HG03565 (cell line): ENCODE data around the gene FAM98B.

Source experiments
- ATAC-seq: cut with Tn5 transposase; IDR thresholded peaks from one replicate; pipeline ENCODE4 v1.9.1; 2021; ENCODE audit warnings: mild to moderate bottlenecking, moderate library complexity; ENCODE audit not compliant: unreplicated experiment

The FAM98B gene

DNA sequence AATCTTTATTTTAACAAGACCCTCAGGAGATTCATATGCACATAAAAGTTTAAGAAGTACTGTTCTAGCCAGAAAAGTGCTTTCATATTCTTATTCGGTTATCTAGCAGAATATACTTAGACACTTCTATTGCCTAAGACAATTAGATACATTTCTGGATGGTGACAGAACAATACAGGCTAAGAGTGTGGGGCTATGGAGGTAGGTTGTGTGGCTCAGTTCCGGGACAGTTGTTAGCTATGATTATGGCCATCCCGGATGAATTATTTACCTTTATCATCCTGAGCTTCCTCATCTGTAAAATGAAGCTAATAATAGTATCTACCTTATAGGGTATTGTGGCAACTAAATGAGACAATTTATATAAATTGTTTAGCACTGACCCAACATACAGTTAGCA, 6.6 kb downstream of the FAM98B start:
- ATAC-seq: no peak

DNA sequence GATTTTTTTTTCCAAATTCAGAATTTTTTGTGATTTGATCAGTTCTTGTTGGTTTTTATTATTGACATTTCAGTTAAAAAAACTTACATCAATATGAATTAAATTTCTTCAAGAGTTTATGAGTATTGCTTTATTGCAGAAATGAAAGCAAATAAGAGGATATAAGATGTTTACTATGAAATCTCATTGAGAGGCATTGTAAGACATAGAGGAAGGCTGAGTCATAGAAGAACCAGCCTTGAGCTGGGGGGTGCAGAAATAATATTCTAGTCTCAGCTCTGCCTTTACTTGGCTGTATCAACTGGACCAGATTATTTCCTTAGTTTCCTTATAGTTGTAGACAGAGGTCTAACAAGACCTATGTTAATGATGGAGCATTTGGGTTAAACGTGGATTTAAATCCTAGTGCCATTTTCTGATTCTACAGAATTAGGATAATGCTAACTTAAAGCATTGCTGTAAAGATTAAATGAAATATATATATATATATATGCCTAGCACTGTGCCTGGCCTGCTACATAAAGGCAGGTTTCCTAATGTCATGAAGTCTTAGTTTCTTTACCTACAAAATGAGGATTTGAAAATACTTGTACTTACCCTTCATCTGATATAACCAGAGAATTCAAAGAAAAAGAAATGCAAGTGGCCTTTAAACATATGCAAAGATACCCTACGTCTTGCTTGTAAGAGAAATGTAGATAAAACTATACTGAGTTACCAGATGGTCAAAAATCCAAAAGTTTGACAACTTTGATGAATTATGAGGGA, 7.3 kb downstream of the FAM98B start:
- peak; percentile 81 for ATAC-seq

DNA sequence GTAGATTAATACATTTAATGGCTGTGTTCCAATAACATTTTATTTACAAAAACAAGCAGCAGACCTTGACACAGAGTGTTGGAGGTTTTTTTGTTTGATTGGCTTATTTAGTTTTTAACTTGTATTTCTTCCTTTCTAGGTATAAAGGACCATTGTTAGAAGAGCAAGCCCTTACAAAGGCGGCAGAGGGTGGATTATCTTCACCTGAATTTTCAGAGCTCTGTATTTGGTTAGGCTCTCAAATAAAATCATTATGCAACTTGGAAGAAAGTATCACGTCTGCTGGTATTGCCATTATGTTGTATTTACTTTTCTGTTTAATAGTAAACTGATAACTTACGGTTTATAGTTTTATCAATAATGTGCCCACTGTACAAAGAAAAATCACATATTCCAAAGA, 10.0 kb downstream of the FAM98B start:
- no peak for ATAC-seq

DNA sequence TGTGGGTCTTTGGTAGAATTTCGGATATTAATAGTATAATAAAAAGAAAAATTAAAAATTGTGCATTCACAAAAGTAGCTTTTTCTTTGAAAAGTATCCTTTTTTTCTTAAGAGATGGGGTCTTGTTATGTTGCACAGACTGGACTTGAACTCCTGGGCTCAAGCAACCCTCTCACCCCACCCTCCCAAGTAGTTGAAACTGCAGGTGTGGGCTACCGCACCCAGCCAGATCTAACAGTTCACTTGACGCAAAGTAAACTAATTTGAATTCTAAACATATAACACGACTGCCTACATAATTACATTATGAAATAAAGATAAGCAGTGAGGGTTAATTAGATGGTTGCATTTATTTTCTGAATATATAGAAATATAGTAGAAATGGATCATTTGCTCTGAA, 10.7 kb downstream of the FAM98B start:
- ATAC-seq: no peak

DNA sequence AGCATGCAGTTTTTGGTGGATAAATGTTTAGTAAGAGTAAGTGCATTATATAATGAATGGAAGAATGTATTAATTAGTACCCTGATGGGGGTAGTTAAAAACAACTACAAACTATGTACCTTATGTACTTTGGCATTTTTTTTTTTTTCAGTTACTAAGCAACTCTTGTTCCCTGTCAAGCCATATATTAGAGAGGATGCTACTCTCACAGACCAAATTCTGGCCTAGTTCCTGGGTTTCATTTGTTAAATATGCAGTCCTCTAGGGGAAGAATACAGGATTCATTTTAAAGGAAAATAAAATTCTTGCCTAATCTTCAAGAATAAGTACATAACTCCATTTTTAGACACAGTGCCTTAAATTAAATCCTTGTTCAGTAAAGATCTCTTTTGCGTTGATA, 16.9 kb downstream of the FAM98B start:
- no peak for ATAC-seq

DNA sequence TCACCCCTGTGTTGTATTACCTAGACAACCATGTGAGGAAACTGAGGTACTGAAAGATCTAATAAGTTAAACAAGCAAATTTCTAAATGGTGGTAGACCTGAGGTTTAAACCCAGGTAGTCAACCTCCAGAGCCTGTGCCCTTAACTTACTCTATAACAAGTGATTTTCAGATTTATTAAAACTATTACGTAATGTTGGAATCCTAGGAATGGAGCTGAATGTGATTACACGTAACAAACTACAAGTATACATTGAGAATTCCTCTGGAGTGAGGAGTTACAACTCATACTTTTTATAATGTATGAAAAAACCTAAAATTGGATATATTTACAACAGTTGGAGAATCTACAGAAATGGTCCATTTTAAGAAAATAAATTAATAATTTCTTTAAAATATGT, 18.0 kb downstream of the FAM98B start:
- no peak for ATAC-seq

DNA sequence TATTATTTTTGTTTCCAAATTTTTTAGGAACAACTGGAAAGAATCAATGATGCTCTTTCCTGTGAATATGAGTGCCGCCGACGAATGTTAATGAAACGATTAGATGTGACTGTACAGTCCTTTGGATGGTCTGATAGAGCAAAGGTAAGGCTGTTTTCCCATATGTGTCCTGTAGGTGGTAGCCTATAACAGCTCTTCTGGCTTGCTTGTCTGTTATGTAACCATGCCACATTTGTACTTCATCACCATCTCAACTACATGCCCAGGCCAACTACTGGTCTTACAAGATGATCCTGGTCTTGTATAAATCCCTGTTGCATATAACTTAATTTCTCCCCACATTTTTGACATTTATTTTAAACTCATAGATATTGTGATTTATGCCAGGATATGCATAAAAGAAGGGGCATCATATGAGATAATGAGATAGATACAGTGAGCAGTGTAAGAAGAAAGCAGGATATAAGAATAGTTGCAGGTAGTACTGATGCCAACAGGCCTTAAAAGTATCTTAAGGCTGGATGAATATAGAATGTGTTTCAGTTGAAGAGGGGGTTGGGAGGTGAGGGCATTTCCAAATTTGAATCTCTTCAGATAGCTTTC, 20.3 kb downstream of the FAM98B start:
- ATAC-seq: peak; percentile 94

DNA sequence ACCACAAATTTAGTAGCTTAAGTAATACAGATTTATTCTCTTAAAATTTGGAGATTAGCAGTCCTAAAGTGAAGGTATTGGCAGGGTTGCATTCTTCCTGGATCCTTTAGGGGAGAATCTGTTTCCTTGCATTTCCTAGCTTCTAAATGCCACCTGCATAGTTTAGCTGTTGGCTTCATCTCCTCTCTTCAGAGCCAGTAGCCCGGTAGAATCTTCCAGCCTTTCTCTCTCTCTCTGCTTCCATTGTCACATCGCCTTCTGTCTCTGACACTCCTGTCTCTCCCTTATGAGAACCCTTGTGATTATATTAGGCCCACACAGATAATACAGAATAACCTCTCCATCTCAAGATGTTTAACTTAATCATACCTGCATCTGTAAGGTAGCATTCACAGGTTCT, 21.4 kb downstream of the FAM98B start:
- ATAC-seq: no peak

DNA sequence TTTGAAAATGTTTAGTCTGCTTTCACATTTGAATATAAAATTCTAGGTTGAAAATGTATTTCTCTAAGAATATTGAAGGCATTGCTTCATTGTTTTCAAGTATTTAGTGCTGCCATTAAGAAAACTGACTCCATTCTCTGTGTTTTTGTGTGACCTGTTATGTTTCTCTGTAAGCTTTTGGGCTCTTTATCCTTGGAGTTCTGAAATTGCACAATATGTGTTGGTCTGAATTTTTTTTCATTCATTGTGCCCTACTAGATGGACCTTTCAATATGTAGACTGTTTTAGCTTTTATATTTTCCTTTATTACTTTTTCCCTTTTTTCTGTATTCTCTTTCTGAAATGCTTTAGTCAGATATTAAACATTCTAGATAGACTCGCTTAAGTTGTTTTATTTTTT, 22.2 kb downstream of the FAM98B start:
- no peak for ATAC-seq

DNA sequence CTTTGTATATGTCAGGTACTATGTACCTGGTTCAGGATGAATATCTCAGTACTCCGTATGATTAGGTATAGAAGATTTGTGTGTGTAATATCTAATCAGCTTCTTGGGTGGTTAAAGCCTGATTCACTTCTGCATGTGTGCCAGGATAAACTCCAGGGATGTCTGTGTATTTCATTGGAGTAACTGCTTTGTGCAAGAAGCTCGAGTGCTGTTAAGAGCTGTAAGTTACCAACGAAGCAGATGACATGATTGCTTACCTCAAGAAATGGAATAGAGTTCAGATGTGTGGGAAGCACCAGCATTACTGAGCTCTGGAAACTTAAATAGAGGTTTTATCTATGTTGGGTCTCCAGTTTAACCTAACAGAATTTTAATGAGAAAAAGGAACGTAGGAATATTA, 23.7 kb downstream of the FAM98B start:
- ATAC-seq: no peak

DNA sequence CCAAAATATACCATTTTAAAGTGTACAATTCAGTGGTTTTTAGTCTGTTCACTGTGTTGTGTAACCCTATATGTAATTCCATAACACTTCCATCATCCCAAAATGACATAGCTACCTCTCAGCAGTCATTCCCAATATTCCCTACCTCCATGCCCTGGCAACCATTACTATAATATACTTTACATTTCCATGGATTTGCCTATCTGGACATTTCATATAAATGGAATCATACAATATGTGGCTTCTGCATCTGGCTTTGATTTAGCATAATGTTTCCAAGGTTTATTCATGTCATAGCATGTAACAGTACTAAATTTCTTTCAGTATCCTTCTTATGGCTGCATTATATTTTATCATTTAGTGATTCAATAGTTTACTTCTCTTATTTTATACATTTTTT, 25.3 kb downstream of the FAM98B start:
- ATAC-seq: no peak

DNA sequence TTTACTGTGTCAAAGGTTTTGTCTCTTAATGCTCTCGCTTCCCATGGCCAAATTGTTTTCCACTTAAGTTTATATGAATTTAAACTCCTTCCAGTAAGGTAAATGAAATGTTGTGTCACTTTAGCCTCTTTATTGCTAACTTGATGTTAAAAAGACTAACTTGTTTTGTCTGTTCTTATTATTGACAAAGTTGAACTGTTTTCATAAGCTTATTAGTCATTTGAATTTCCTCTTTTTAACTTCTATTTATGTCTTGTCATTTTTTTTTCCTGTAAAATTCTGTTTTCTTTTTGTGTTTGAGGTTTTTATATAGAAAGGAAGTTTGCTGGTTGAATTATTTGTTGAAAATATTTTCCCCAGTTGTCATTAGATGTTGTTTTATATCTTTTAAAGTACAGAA, 25.8 kb downstream of the FAM98B start:
- ATAC-seq: no peak

DNA sequence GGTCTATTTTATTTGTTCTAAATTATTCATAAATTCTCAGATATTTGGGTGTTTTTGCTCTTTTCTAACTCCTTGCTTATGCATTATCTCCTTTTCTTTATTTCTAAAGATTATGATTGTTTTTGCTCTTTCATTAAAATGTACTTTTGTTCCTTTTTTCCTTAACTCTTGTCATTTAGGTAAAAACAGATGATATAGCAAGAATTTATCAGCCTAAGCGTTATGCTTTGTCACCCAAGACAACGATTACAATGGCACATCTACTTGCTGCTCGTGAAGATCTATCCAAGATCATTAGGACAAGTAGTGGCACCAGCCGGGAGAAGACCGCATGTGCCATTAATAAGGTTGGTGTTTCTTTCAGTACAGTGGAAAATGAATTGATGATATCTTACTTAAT, 27.2 kb downstream of the FAM98B start:
- no peak for ATAC-seq

DNA sequence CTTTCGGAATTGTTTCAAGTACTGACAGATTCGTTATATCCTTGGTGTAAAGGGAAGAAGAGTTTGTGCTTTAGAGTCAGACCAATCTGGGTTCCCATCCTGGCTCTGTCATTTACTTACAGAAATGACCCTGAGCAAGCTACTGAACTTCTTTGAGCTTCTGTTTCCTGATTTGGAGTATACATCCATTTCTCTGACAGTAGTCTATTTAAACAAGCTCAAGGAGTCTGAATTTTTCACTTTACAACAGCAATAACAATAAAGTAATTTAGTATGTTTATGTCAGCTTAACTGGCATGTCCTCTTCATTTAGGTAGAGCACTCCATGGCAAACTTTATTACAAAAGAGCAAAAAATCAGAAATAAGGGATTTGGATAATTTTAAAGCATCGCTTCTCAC, 27.8 kb downstream of the FAM98B start:
- no peak for ATAC-seq

DNA sequence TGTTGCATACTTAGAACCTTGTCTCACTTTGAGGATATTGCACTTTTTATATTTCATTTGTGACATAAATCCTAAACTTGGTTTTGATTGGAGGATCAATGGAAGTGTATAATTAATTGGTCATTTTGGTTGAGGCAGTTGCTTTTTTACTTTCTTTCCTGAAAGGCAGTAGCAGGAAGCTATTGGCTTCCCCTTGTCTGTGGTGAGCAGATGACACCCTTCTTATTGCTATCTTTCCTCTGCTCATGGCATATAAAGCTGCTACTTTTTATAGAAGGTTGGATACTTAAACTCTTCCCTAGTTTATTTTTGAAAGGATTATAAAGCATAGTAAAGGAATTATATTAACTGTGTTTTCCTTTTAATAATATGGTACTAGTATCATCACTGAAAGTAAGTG, 28.6 kb downstream of the FAM98B start:
- ATAC-seq: no peak

DNA sequence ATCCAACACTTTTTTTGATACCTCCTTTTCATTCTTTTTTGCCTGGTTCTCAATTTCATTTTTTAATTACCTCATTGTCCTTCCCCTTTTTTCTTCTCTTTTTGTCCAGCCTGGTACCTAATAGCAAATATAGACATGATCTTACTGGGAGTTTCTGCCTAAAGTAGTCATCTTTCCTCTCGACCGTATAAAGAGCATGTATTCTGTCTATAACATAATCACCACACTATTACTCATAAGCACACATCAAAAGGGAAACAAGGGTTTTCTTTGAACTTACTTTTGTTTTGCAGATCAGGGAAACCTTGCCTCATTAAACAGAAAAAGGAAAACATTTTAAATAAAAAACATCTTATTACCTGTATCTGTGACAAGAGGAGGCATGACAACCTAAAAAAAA, 33.0 kb downstream of the FAM98B start:
- ATAC-seq: no peak

DNA sequence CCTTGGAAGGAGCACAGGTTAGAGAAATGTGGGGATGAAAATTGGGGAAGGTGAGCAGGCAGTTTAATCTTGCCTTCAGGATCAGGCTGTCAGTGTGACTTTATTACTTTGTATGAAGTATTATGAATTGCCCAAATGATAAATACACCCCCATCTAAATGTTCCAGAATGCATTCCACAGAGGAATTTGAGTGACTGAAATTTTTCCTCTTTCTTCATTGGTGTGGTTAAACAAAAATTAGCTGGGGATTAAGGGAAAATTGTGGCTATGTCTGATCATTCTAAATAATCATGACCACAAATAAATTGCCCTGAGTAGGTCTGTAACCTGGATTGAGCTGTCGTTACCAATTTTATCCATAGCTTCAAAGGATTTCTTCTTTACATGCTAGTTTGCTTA, 33.5 kb downstream of the FAM98B start:
- no peak for ATAC-seq

DNA sequence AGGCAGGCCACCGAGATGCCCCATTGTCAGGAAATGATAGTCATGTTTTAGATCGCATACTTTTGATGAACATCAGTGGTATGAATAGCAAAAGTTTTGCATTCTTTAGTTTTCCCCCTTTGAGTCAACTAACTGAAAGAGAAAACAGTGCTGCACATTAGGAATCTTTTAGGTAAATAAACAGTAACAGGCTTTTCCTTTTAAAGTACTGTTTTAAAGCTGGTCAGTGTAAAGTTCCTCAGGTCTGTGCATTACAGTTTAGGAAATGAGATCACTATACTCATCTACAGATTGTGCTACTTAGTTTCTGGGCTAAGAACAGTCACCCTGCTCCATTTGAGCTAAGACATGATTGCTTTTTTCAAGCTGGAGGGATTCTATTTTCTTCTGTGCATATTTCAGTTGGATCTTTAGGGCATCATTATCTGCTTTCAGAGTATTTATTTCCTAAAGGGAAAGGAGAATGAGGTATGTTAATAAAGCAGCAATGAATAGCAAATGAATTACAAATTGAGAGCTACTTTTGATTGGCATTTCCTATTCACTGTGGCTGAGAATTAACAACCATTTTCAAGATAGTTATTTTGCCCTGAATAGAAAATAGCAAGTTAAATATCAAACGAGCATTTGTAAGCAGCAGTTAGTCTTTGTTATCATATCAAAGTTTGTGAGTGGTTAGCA, 36.5 kb downstream of the FAM98B start:
- ATAC-seq: no peak

DNA sequence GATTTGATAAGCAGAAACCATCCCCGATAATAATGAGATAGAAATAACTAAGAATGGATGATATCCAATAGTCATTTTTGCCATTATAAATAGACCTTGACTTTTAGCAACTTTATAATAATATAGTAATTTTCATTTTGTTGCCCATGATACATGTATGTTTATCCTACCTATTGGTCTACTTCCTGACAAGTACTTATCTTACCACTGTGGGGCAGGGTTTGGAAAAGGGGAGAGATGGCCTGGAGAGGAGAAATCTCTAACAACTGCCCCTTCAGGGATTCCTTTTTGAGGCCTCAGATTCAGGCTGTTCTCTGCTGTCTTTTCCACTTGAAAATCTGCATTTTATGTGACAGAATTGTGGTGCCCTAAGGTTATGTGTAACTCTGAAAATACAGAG, 42.2 kb downstream of the FAM98B start:
- ATAC-seq: no peak

DNA sequence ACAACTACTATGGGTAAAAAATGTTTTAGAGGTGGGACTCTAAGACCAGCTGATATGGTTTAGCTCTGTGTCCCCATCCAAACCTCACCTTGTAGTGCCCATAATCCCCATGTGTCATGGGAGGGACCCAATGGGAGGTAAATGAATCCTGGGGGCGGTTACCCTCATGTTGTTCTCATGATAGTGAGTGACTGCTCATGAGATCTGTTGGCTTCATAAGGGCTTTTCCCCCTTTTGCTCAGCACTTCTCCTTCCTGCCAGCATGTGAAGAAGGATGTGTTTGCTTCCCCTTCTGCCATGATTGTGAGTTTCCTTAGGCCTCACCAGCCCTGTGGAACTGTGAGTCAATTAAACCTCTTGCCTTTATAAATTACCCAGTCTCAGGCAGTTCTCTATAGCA, 45.7 kb downstream of the FAM98B start:
- no peak for ATAC-seq

DNA sequence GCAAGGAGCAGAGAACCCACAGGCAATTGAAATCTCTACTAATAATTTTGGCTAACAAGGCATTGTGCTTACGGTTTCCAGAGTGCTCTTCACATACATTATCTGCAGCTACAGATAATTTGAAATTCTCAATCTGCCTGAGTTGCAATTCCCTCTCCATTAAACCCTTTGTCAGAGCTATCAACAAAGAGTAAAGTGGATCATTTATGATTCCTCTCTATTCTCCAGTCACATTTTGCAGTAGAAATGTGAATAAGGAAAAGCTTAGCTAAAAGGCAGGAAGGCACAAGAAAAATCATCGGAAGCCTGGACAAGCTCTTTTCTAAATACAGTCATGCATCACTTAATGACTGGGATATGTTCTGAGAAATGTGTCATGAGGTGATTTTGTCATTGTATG, 49.6 kb downstream of the FAM98B start:
- no peak for ATAC-seq

DNA sequence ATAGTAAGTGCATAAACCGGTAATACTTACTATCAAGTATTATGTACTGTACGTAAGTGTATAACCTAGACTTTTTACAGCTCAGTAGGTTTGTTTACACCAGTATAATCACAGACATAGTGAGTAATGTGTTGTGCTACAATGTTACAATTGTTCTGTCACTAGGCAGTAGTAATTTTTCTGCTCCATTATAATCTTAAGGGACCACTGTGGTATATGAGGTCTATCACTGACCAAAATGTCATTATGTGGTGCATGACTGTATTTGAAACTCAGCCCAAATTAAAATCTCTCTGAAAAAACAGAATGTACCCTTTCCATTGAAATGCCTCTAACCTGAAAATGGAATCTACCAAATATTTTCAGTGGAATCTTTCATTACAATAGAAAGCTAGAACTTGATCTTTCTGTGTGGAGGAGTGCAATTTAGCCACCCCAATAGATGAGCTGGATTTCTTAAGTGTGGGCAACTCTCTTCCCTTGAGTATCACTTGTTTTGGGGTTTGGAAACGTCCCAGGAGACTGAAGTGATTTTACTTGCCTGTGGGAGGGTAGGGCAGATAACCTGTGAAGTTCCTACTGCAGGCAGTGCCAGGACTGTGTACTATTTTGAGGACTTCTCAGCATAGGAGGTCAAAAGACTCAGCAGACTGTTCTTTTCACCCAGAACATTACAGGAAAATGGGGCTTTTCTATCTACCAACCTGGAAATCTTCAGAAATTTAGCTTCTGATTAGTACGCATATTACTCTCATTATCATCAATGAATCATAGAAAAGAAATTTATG, 50.9 kb downstream of the FAM98B start:
- no peak for ATAC-seq
